ENCODE results near the gene SLC25A48.

The SLC25A48 gene

GRCh38 chr5:135814812-135815211 is 19.7 kb upstream of the SLC25A48 start:
- ChIA-PET CTCF (no interaction called here), POLR2A (ENCODE audit: low non-redundant PET) (no interaction called here)
- TF ChIP-seq CTCF (conservative IDR thresholded peaks at IDR 0.05; ENCODE audit: low read depth), result no peak
- no peak overlapping the region for H3K27ac ChIP-seq
- no peak for DNase-seq (ENCODE audit: low spot score)

- no peak overlapping the region for H3K27ac ChIP-seq
- ChIA-PET CTCF (interaction anchor here (0.6 to 2.4 kb wide), 7 partner anchors 9 to 257 kb away, joined by 3 to 9 read pairs (median 3); partner anchors contain the start of gene SLC25A48), POLR2A (ENCODE audit: low non-redundant PET) (no interaction called here)
- no peak for TF ChIP-seq CTCF (conservative IDR thresholded peaks at IDR 0.05; ENCODE audit: low read depth)
- DNase-seq (ENCODE audit: low spot score), result no peak
These were observed 13.2 kb upstream of the SLC25A48 start for GRCh38 chr5:135821061-135821801.

- no peak for TF ChIP-seq CTCF (conservative IDR thresholded peaks at IDR 0.05; ENCODE audit: low read depth)
- ChIA-PET CTCF (interaction anchor here (0.6 to 2.4 kb wide), 8 partner anchors 8 to 258 kb away, joined by 3 to 9 read pairs (median 4); partner anchors contain the start of gene SLC25A48), POLR2A (ENCODE audit: low non-redundant PET) (no interaction called here)
- no peak overlapping the region for H3K27ac ChIP-seq
- no peak for DNase-seq (ENCODE audit: low spot score)
These were observed 12.7 kb upstream of the SLC25A48 start for GRCh38 chr5:135821802-135822201.

- no peak for DNase-seq (ENCODE audit: low spot score)
- ChIA-PET CTCF (interaction anchor here (0.6 to 2.4 kb wide), 4 partner anchors 8 to 256 kb away, joined by 3 to 9 read pairs (median 6); no protein-coding TSS in a partner anchor), POLR2A (ENCODE audit: low non-redundant PET) (no interaction called here)
- no peak overlapping the region for H3K27ac ChIP-seq
- TF ChIP-seq CTCF (conservative IDR thresholded peaks at IDR 0.05; ENCODE audit: low read depth), result no peak
These were observed 12.2 kb upstream of the SLC25A48 start for GRCh38 chr5:135822286-135822685.

- ChIA-PET CTCF (interaction anchor here (1.0 to 2.4 kb wide), 2 partner anchors 72 to 257 kb away, joined by 3 to 9 read pairs; no protein-coding TSS in a partner anchor), POLR2A (ENCODE audit: low non-redundant PET) (no interaction called here)
- no peak for TF ChIP-seq CTCF (conservative IDR thresholded peaks at IDR 0.05; ENCODE audit: low read depth)
- DNase-seq (ENCODE audit: low spot score), result no peak
- no peak overlapping the region for H3K27ac ChIP-seq
These were observed 11.5 kb upstream of the SLC25A48 start for GRCh38 chr5:135822959-135823358.

- no peak for TF ChIP-seq CTCF (conservative IDR thresholded peaks at IDR 0.05; ENCODE audit: low read depth)
- H3K27ac ChIP-seq, result no peak overlapping the region
- ChIA-PET CTCF (interaction anchor here (1.0 kb wide), 1 partner anchor 358 kb away, joined by 4 read pairs; no protein-coding TSS in a partner anchor), POLR2A (ENCODE audit: low non-redundant PET) (no interaction called here)
- no peak for DNase-seq (ENCODE audit: low spot score)
These were observed 10.6 kb upstream of the SLC25A48 start for GRCh38 chr5:135823881-135824280.
